ENCODE data around the gene KIF26A.

The KIF26A gene

GRCh38 chr14:104112609-104113571 lies 25.5 kb upstream of the KIF26A start:
- Histone ChIP-seq H3K4me1 (ENCODE audit: insufficient read depth, low read length, severe bottlenecking) (no peaks in the 10 kb centered on the region), H3K4me3 (ENCODE audit: low read depth, low read length, poor library complexity, severe bottlenecking) (no peak overlapping the region), H3K9me2 (ENCODE audit: low read depth, low read length) (no peaks in the 10 kb centered on the region), H2AFZ (ENCODE audit: low read length) (no peak overlapping the region), H3F3A (ENCODE audit: insufficient read depth, low read length) (no peaks in the 10 kb centered on the region), H3K27ac (ENCODE audit: low read depth, low read length, poor library complexity, severe bottlenecking) (no peak overlapping the region), H3K27me3 (ENCODE audit: insufficient read depth, low read length) (peaks cover 5% of the 10 kb centered on the region; the same call in 1 of the 2 replicates), H3K9me3 (ENCODE audit: low read length) (no peaks in the 10 kb centered on the region), H4K20me1 (ENCODE audit: insufficient read depth, low read length) (no peaks in the 10 kb centered on the region), H3K36me3 (ENCODE audit: insufficient read depth, low read length) (no peaks in the 10 kb centered on the region), H3K79me2 (ENCODE audit: insufficient read depth, low read length) (no peaks in the 10 kb centered on the region), H3K4me2 (ENCODE audit: low read length) (no peak overlapping the region), H3K9ac (ENCODE audit: low read length) (no peak overlapping the region)
- TF ChIP-seq EZH2 (IDR thresholded peaks at IDR 0.05; ENCODE audit: borderline replicate concordance, low read length), result no peak
- TF ChIP-seq CTCF (IDR thresholded peaks at IDR 0.05; ENCODE audit: low read length), result no peak

GRCh38 chr14:104113631-104114420 lies 24.6 kb upstream of the KIF26A start:
- Histone ChIP-seq H2AFZ (ENCODE audit: low read length) (no peak overlapping the region), H3K9ac (ENCODE audit: low read length) (no peak overlapping the region), H3K79me2 (ENCODE audit: insufficient read depth, low read length) (no peaks in the 10 kb centered on the region), H3K36me3 (ENCODE audit: insufficient read depth, low read length) (no peaks in the 10 kb centered on the region), H3F3A (ENCODE audit: insufficient read depth, low read length) (no peaks in the 10 kb centered on the region), H3K9me2 (ENCODE audit: low read depth, low read length) (no peaks in the 10 kb centered on the region), H3K9me3 (ENCODE audit: low read length) (no peaks in the 10 kb centered on the region), H3K27me3 (ENCODE audit: insufficient read depth, low read length) (peaks cover 5% of the 10 kb centered on the region; the same call in 1 of the 2 replicates), H3K4me1 (ENCODE audit: insufficient read depth, low read length, severe bottlenecking) (no peaks in the 10 kb centered on the region), H3K4me2 (ENCODE audit: low read length) (no peak overlapping the region), H4K20me1 (ENCODE audit: insufficient read depth, low read length) (no peaks in the 10 kb centered on the region), H3K4me3 (ENCODE audit: low read depth, low read length, poor library complexity, severe bottlenecking) (no peak overlapping the region), H3K27ac (ENCODE audit: low read depth, low read length, poor library complexity, severe bottlenecking) (no peak overlapping the region)
- TF ChIP-seq EZH2 (IDR thresholded peaks at IDR 0.05; ENCODE audit: borderline replicate concordance, low read length) (no peak), CTCF (IDR thresholded peaks at IDR 0.05; ENCODE audit: low read length) (no peak)

- Histone ChIP-seq H3K27ac (ENCODE audit: low read depth, low read length, poor library complexity, severe bottlenecking) (no peak overlapping the region), H3K36me3 (ENCODE audit: insufficient read depth, low read length) (no peaks in the 10 kb centered on the region), H3K4me2 (ENCODE audit: low read length) (no peak overlapping the region), H3F3A (ENCODE audit: insufficient read depth, low read length) (no peaks in the 10 kb centered on the region), H2AFZ (ENCODE audit: low read length) (no peak overlapping the region), H3K79me2 (ENCODE audit: insufficient read depth, low read length) (no peaks in the 10 kb centered on the region), H3K27me3 (ENCODE audit: insufficient read depth, low read length) (peaks cover 5% of the 10 kb centered on the region; the same call in 1 of the 2 replicates), H4K20me1 (ENCODE audit: insufficient read depth, low read length) (no peaks in the 10 kb centered on the region), H3K9me2 (ENCODE audit: low read depth, low read length) (no peaks in the 10 kb centered on the region), H3K4me1 (ENCODE audit: insufficient read depth, low read length, severe bottlenecking) (no peaks in the 10 kb centered on the region), H3K9me3 (ENCODE audit: low read length) (no peaks in the 10 kb centered on the region), H3K4me3 (ENCODE audit: low read depth, low read length, poor library complexity, severe bottlenecking) (no peak overlapping the region), H3K9ac (ENCODE audit: low read length) (no peak overlapping the region)
- TF ChIP-seq CTCF (IDR thresholded peaks at IDR 0.05; ENCODE audit: low read length), result no peak
- no peak for TF ChIP-seq EZH2 (IDR thresholded peaks at IDR 0.05; ENCODE audit: borderline replicate concordance, low read length)
Observed at GRCh38 chr14:104114421-104115130, 23.8 kb upstream of the KIF26A start.

Measured in OCI-LY1 (cell line).